NCI-H1417 treated with DMSO at 0.1 percent for 48 hours (cell line): Measurements from ENCODE around the gene CHRD.
"Not testable (repeated sequence)": the region's sequence is repeated elsewhere in the genome, so short reads cannot be mapped to it uniquely, and the experiment has no call there.

ENCODE experiments used
- DNase-seq: peaks from one replicate; lab custom pipeline; 2025; lab: John Stamatoyannopoulos, UW

The CHRD gene

GRCh38 chr3:184419171-184419570 is 39.3 kb downstream of the CHRD start:
- no peak for DNase-seq

GRCh38 chr3:184423561-184423960 is 43.7 kb downstream of the CHRD start:
- DNase-seq: no peak

- no peak for DNase-seq
These were observed 46.9 kb downstream of the CHRD start for GRCh38 chr3:184426691-184427141.

DNA sequence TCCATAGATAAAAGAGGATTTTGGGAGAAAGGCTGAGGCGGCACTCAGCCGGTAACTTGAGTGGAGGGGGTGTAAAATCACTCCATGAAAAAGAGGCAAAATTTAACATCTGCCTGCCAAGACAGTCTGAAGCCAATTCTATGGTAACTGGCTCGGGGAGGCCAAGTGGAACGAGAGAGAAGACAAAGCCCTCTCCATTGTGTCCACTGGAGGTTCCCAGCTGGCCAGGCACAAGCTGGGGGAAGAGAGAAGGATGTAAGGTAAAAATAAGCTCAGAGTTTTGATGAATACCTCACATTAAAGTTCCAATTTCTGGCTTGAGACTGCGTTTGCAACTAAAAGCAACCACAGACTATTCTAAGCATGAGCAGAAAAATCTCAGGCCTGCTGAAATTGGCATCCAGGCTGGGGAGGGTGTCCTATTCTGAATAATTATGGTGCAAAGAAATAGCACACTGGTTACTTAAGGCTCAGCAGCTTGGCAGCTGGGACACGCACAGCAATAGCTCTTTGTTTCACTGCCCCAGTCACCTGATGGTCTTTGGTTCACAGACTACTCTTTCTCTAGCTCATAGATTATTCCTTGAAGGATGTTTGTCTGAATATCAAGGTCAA is 48.8 kb downstream of the CHRD start:
- DNase-seq: no peak

DNA sequence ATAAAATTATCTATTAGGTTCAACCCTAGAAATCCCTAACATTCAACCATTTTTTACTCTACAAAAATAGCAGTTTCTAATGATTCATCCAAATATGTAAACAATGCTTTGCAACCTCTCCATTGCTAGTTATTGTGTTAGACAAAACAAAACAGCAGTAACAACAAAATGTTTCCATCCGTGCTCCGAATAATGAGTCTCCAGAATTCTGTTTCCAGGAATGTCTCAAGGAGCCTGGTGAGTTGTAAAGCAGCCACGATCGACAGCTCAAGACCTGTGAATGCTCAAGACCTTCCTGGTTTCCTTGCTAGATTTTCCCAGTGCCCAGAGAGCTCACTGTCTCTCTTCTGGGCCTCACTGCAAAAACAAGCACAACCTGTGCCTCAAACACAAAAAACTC is 49.9 kb downstream of the CHRD start:
- DNase-seq: no peak

- DNase-seq: no peak
These were observed 51.1 kb downstream of the CHRD start for GRCh38 chr3:184430940-184431339.

DNA sequence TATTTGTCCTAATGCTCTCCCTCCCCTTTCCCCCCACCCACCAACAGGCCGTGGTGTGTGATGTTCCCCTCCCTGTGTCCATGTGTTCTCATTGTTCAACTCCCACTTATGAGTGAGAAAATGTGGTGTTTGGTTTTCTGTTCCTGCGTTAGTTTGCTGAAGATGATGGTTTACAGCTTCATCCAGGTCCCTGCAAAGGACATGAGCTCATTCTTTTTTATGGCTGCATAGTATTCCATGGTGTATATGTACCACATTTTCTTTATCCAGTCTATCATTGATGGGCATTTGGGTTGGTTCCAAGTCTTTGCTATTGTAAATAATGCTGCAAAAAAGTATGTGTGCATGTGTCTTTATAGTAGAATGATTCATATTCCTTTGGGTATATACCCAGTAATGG is 53.3 kb downstream of the CHRD start:
- DNase-seq: not testable (repeated sequence)

DNA sequence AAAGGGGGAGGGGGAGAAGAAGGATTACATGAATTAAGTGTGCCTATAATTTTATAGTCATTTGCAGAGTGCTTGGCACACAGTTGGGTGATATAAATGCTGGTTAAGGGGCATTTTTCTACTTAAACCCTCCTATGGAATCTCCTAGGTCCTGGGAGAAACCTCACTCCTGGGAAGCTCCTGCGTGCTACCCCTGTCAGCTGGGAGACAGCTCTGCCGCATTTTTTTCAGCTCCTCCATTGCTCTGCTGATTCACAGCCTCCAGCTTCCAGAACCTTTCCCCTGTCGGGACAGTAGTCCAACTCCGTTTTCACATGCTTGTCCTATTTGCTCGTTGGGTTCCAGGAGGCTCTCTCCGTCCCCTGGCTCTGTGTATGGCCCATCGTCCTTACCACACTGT is 59.2 kb downstream of the CHRD start:
- no peak for DNase-seq
